Measurements from ENCODE around the gene PHLDB1.

- no peak for TF ChIP-seq CTCF (IDR thresholded peaks at IDR 0.05)
- no peak for TF ChIP-seq BCL3 (IDR thresholded peaks at IDR 0.05)
- TF ChIP-seq POLR2A (IDR thresholded peaks at IDR 0.05; ENCODE audit: low read length), result no peak
- no peak for TF ChIP-seq MAX (IDR thresholded peaks at IDR 0.05)
- TF ChIP-seq HDAC2 (IDR thresholded peaks at IDR 0.05), result no peak
- no peak for TF ChIP-seq BHLHE40 (IDR thresholded peaks at IDR 0.05; ENCODE audit: low read depth, low read length)
- no peak for TF ChIP-seq SMC3 (IDR thresholded peaks at IDR 0.05)
- no peak for TF ChIP-seq RAD21 (conservative IDR thresholded peaks at IDR 0.05 in 1 of 2, IDR thresholded peaks at IDR 0.05 in 1 of 2)
- no peak for TF ChIP-seq EP300 (IDR thresholded peaks at IDR 0.05)
- no peak for TF ChIP-seq GATA3 (IDR thresholded peaks at IDR 0.05; ENCODE audit: borderline replicate concordance)
- no peak for TF ChIP-seq RCOR1 (IDR thresholded peaks at IDR 0.05; ENCODE audit: low read depth, low read length)
- no peak for TF ChIP-seq CHD4 (IDR thresholded peaks at IDR 0.05; ENCODE audit: borderline replicate concordance)
These were observed 27.8 kb downstream of the PHLDB1 start for GRCh38 chr11:118635237-118635591.
